Fibroblast of lung (primary cell): Measurements from ENCODE around the gene HEG1.

Experiments
- CTCF ChIP-seq, 2 donors: IDR thresholded peaks in 1 of 2; conservative IDR thresholded peaks in 1 of 2; 1 replicate in 1 of 2; 2 replicates in 1 of 2; pipeline ENCODE4 v1.5.1; 2011 to 2012; ENCODE audit warnings: low read length in 2 of 2, control low read depth in 1 of 2, inconsistent platforms in 1 of 2, low read depth in 1 of 2, mild to moderate bottlenecking in 1 of 2
- EZH2 ChIP-seq: IDR thresholded peaks from 2 replicates; pipeline ENCODE4 v1.5.1; 2012; ENCODE audit warnings: low read length, control low read depth, mild to moderate bottlenecking; ENCODE audit errors: missing control alignments

DNA sequence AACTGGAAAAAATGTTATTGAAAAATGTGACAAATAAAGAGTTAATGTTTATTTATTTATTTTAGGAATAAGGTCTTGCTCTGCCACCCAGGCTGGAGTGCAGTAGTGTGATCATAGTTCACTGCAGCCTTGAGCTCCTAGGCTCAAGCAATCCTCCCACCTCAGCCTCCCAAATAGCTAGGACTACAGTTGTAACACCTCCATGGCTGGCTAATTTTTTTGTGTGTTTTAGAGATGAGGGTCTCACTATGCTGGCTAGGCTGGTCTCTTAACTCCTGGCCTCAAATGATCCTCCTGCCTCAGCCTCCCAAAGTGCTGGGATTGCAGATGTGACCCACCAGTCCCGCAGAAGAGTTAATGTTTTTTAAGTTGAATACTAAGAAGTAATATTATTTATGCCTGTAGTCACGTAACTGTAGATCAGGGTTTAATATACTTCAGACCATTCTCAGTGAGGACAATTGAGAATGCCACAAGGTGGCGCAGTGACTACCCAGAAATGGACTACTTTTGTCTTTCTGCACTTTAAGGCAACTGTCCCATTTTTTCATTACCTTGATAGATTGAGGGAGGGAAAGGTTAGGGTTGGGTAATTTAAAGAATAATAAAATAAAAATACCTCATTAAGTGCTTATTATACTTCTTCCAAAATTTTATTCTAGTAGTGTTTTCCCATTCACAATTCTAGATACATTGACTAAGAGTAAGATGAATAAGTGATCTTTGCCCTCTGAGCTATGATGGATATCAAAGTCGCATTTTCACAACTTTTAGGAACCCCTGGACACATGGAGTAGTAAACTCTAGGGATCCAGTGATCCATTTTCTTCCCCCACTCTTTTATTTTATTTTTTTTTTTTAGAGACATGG lies 127.2 kb downstream of the HEG1 start:
- TF ChIP-seq CTCF (conservative IDR thresholded peaks at IDR 0.05 in 1 of 2, IDR thresholded peaks at IDR 0.05 in 1 of 2; ENCODE audit: low read depth in 1 of 2, low read length in 2 of 2) (peak; percentile 74 to 82), EZH2 (no peak)
